Uterus (tissue), 4 donors: ENCODE data around the gene TMEM92. TPM values are rescaled to one million over a fixed set of nuclear protein-coding genes. Genes with fewer than 3 reads are reported as not detected.

Experiments used
- DNase-seq, 2 donors: peaks; one replicate each; pipeline ENCODE4 v3.0.0-alpha.2; 2019 to 2020
- H3K27ac ChIP-seq, 2 donors: fragments of 200-600 bp; sonication (generic); 1 replicate in 1 of 2; 2 replicates in 1 of 2; pipeline ENCODE4 v1.5.1; 2016 to 2018
- H3K27me3 ChIP-seq, 2 donors: fragments of 200-600 bp; sonication (generic); one replicate each; pipeline ENCODE4 v1.5.1; 2018 to 2019; ENCODE audit warnings: control low read depth in 1 of 2
- H3K36me3 ChIP-seq, 2 donors: fragments of 200-600 bp; sonication (generic); one replicate each; pipeline ENCODE4 v1.5.1; 2019; ENCODE audit warnings: control low read depth in 1 of 2
- H3K4me1 ChIP-seq, 2 donors: fragments of 200-600 bp; sonication (generic); one replicate each; pipeline ENCODE4 v1.5.1; 2018 to 2019; ENCODE audit warnings: control low read depth in 1 of 2
- H3K4me3 ChIP-seq, 2 donors: fragments of 200-600 bp; sonication (generic); 1 replicate in 1 of 2; 2 replicates in 1 of 2; pipeline ENCODE4 v1.5.1; 2018 to 2019; ENCODE audit warnings: mild to moderate bottlenecking in 1 of 2
- H3K9me3 ChIP-seq, 2 donors: fragments of 200-600 bp; sonication (generic); one replicate each; pipeline ENCODE4 v1.5.1; 2019; ENCODE audit warnings: control low read depth in 1 of 2
- POLR2A ChIP-seq, 2 donors: fragments of 450-650 bp; IDR thresholded peaks; one replicate each; pipeline ENCODE4 v1.6.1; 2016; ENCODE audit warnings: antibody characterized with exemption in 2 of 2, mild to moderate bottlenecking in 1 of 2, moderate library complexity in 1 of 2
- intact Hi-C: fragments of 100-400 bp; cut with DNase I; formaldehyde crosslinking; loops from one replicate; pipeline ENCODE4 v1.15.1; 2023; ENCODE audit warnings: low total_unique reads
- total RNA-seq, 4 donors: library from RNA; depleted of rRNA in 3 of 4; stranded (reverse); fragments of >200 nt in 3 of 4; gene quantifications; one replicate each; pipeline versions ENCODE4 v1.1.0 to v1.2.4, GENCODE V29; 2014 to 2023
- TF ChIP-seq, protein P1 (sequence below), 4 experiments: fragments of 200-600 bp in 2 of 4; fragments of 450-650 bp in 2 of 4; sonication (generic) in 2 of 4; IDR thresholded peaks; one replicate each; pipeline ENCODE4 v1.5.1; 2016 to 2019; ENCODE audit warnings: antibody characterized with exemption in 4 of 4, mild to moderate bottlenecking in 2 of 4, moderate library complexity in 1 of 4
- donor health status: DM: yes; HTN: yes; CAD: no.

The TMEM92 gene
- total RNA-seq, result under 1 TPM in 2 of 4 donors, not detected in 2; 0.07 to 0.91 TPM

- Histone ChIP-seq H3K27ac (peak within 1 kb of the TSS; percentile 92 to 93), H3K4me1 (peaks cover 7 to 15% of the 10 kb centered on the region in 2 donors), H3K36me3 (no peaks in the 10 kb centered on the region), H3K27me3 (no peaks in the 10 kb centered on the region), H3K4me3 (peak within 1 kb of the TSS in 1 of 2 donors; percentile 61), H3K9me3 (no peaks in the 10 kb centered on the region)
- peak; percentile 58 to 65 for DNase-seq
- TF ChIP-seq, protein P1, sequence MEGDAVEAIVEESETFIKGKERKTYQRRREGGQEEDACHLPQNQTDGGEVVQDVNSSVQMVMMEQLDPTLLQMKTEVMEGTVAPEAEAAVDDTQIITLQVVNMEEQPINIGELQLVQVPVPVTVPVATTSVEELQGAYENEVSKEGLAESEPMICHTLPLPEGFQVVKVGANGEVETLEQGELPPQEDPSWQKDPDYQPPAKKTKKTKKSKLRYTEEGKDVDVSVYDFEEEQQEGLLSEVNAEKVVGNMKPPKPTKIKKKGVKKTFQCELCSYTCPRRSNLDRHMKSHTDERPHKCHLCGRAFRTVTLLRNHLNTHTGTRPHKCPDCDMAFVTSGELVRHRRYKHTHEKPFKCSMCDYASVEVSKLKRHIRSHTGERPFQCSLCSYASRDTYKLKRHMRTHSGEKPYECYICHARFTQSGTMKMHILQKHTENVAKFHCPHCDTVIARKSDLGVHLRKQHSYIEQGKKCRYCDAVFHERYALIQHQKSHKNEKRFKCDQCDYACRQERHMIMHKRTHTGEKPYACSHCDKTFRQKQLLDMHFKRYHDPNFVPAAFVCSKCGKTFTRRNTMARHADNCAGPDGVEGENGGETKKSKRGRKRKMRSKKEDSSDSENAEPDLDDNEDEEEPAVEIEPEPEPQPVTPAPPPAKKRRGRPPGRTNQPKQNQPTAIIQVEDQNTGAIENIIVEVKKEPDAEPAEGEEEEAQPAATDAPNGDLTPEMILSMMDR (IDR thresholded peaks at IDR 0.05), result no peak
- TF ChIP-seq POLR2A (IDR thresholded peaks at IDR 0.05), result no peak
- intact Hi-C loops, result no loop called here
Measured at GRCh38 chr17:50274142-50274896, at the start of gene TMEM92. TSS of gene TMEM92 (plus strand) at chr17:50274466. CDS start at chr17:50274502, 36 bp downstream.

GRCh38 chr17:50225701-50226240, 48.5 kb upstream of the TMEM92 start:
- H3K27ac ChIP-seq, result no peak overlapping the region
- no peak for DNase-seq
- intact Hi-C loops, result no loop called here
- H3K36me3 ChIP-seq, result no peaks in the 10 kb centered on the region
- H3K4me3 ChIP-seq, result no peak overlapping the region
- peaks cover 7 to 9% of the 10 kb centered on the region in 2 donors for H3K4me1 ChIP-seq
- no peak for TF ChIP-seq POLR2A (IDR thresholded peaks at IDR 0.05)
- TF ChIP-seq, protein P1 (IDR thresholded peaks at IDR 0.05), result no peak
- no peaks in the 10 kb centered on the region for H3K27me3 ChIP-seq
- H3K9me3 ChIP-seq, result peaks cover 0 to 3% of the 10 kb centered on the region in 2 donors

GRCh38 chr17:50234581-50234980, 39.7 kb upstream of the TMEM92 start:
- no peak for TF ChIP-seq POLR2A (IDR thresholded peaks at IDR 0.05)
- TF ChIP-seq, protein P1 (IDR thresholded peaks at IDR 0.05), result no peak
- no peaks in the 10 kb centered on the region for H3K9me3 ChIP-seq
- H3K27me3 ChIP-seq, result no peaks in the 10 kb centered on the region
- intact Hi-C loops, result no loop called here
- no peaks in the 10 kb centered on the region for H3K36me3 ChIP-seq
- no peak for DNase-seq
- no peak overlapping the region for H3K27ac ChIP-seq
- peaks cover 0 to 3% of the 10 kb centered on the region in 2 donors for H3K4me1 ChIP-seq
- no peak overlapping the region for H3K4me3 ChIP-seq

DNA sequence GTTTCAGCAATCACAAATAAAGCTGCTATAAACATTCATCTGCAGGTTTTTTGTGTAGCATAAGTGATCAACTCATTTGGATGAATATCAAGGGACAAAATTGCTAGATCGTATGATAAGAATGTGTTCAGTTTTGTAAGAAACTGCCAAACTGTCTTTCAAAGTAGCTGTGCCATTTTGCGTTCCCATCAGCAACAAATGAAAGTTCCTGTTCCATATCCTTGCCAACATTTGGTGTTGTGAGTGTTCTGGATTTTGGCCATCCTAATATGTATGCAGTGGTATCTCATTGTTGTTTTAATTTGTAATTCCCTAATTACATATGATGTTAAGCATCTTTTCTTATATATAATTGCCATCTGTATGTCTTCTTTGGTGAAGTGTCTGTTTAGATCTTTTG, 36.4 kb upstream of the TMEM92 start:
- Histone ChIP-seq H3K4me1 (peaks cover 4 to 6% of the 10 kb centered on the region in 2 donors), H3K27me3 (no peaks in the 10 kb centered on the region), H3K27ac (no peak overlapping the region), H3K36me3 (no peaks in the 10 kb centered on the region), H3K9me3 (no peaks in the 10 kb centered on the region), H3K4me3 (no peak overlapping the region)
- intact Hi-C loops, result no loop called here
- DNase-seq, result no peak
- TF ChIP-seq, protein P1 (IDR thresholded peaks at IDR 0.05), result no peak
- TF ChIP-seq POLR2A (IDR thresholded peaks at IDR 0.05), result no peak

DNA sequence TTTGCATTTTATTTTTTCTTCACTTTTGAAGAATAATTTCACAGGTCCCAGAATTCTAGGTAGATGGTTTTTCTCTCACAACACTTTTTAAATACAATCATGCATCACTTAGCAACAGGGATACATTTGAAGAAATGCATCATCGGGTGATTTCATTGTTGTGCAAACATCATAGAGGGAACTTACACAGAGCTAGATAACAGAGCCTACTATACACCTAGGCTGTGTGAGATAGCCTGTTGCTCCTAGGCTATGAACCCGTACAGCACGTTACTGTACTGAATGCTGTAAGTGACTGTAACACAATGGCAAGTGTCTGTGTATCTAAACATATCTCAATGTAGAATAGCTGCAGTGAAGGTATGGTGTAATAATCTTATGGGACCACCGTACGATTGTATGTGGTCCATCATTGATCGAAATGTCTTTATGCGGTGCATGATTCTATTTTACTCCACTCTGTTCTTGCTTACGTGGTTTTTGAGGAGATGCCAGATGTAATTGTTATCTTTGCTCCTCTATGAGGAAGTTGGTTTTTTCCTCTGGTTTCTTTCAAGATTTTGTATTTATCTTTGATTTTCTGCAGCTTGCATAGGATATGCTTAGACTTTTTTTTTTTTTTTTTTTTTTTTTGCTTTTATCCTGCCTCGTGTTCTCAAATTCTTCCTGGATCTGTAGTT, 35.5 kb upstream of the TMEM92 start:
- peak overlapping the region in 1 of 2 donors; percentile 64 for H3K27ac ChIP-seq
- no peaks in the 10 kb centered on the region for H3K27me3 ChIP-seq
- TF ChIP-seq POLR2A (IDR thresholded peaks at IDR 0.05), result no peak
- TF ChIP-seq, protein P1 (IDR thresholded peaks at IDR 0.05), result no peak
- no peaks in the 10 kb centered on the region for H3K9me3 ChIP-seq
- intact Hi-C loops, result no loop called here
- H3K4me1 ChIP-seq, result peaks cover 4 to 6% of the 10 kb centered on the region in 2 donors
- no peak for DNase-seq
- H3K36me3 ChIP-seq, result no peaks in the 10 kb centered on the region
- H3K4me3 ChIP-seq, result no peak overlapping the region
